ENCODE results near the gene LMF1. TPM values are rescaled to one million over a fixed set of nuclear protein-coding genes. Genes with fewer than 3 reads are reported as not detected.

The LMF1 gene
- total and polyA plus RNA-seq, 2 of the 4 experiments (the other 2 are of a cell fraction), result 7.7 to 13.1 TPM

GRCh38 chr16:840561-841454 is 130.0 kb downstream of the LMF1 start:
- Histone ChIP-seq H2AK9ac (replicated peaks; ENCODE audit: low read depth, low read length, poor library complexity) (no peak overlapping the region), H3K27me3 (ENCODE audit: control insufficient read depth, insufficient read depth, low read length) (no peaks in the 10 kb centered on the region; the same call in 1 of the 2 replicates), H3K9ac (ENCODE audit: low read depth, low read length) (no peak overlapping the region), H2AK5ac (ENCODE audit: low read depth, low read length) (no peak overlapping the region), H2AFZ (replicated peaks; ENCODE audit: low read length, poor library complexity) (no peak overlapping the region), H2BK15ac (ENCODE audit: low read depth, low read length) (no peak overlapping the region), H4K8ac (ENCODE audit: low read depth in 2 of 2, low read length in 2 of 2) (no peak overlapping the region), H3K4me2 (ENCODE audit: low read depth, low read length) (no peak overlapping the region), H2BK120ac (ENCODE audit: low read depth, low read length) (no peak overlapping the region), H3K4me1 (ENCODE audit: control insufficient read depth, insufficient read depth, low read length) (no peaks in the 10 kb centered on the region), H4K91ac (ENCODE audit: insufficient read depth, low read depth, low read length) (no peak overlapping the region), H3K4ac (ENCODE audit: low read depth, low read length) (no peak overlapping the region), H3K9me3 (ENCODE audit: control insufficient read depth, insufficient read depth, low read length) (peaks cover 17% of the 10 kb centered on the region), H3K18ac (ENCODE audit: low read depth, low read length) (no peak overlapping the region), H3K56ac (ENCODE audit: extremely low read depth, insufficient read depth, low read length) (no peak overlapping the region), H3K27ac (ENCODE audit: insufficient read depth, low read length) (no peak overlapping the region), H3K23ac (ENCODE audit: low read depth, low read length) (no peak overlapping the region), H4K20me1 (ENCODE audit: insufficient read depth, low read length) (no peaks in the 10 kb centered on the region), H2BK5ac (ENCODE audit: low read depth, low read length, poor library complexity, severe bottlenecking) (no peak overlapping the region), H3K79me1 (ENCODE audit: low read depth in 1 of 2, low read length in 2 of 2) (no peaks in the 10 kb centered on the region), H3K4me3 (ENCODE audit: insufficient read depth, low read depth, low read length) (no peak overlapping the region), H3K14ac (replicated peaks; ENCODE audit: low read depth, low read length) (no peak overlapping the region), H4K5ac (ENCODE audit: low read depth, low read length) (no peak overlapping the region), H3K36me3 (ENCODE audit: control insufficient read depth, insufficient read depth, low read length) (no peaks in the 10 kb centered on the region), H2BK20ac (ENCODE audit: low read depth, low read length) (no peak overlapping the region), H3K9me1 (ENCODE audit: insufficient read depth, low read length) (no peaks in the 10 kb centered on the region)
- no peak for TF ChIP-seq MAZ (IDR thresholded peaks at IDR 0.05; ENCODE audit: borderline replicate concordance, low read depth, low read length)
- TF ChIP-seq BHLHE40 (IDR thresholded peaks at IDR 0.05; ENCODE audit: low read depth, low read length), result no peak
- no peak for TF ChIP-seq CEBPB (IDR thresholded peaks at IDR 0.05; ENCODE audit: low read depth, low read length)
- no peak for TF ChIP-seq MXI1 (IDR thresholded peaks at IDR 0.05; ENCODE audit: borderline replicate concordance, low read depth, low read length)
- TF ChIP-seq, protein P1, sequence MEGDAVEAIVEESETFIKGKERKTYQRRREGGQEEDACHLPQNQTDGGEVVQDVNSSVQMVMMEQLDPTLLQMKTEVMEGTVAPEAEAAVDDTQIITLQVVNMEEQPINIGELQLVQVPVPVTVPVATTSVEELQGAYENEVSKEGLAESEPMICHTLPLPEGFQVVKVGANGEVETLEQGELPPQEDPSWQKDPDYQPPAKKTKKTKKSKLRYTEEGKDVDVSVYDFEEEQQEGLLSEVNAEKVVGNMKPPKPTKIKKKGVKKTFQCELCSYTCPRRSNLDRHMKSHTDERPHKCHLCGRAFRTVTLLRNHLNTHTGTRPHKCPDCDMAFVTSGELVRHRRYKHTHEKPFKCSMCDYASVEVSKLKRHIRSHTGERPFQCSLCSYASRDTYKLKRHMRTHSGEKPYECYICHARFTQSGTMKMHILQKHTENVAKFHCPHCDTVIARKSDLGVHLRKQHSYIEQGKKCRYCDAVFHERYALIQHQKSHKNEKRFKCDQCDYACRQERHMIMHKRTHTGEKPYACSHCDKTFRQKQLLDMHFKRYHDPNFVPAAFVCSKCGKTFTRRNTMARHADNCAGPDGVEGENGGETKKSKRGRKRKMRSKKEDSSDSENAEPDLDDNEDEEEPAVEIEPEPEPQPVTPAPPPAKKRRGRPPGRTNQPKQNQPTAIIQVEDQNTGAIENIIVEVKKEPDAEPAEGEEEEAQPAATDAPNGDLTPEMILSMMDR (conservative IDR thresholded peaks at IDR 0.05; ENCODE audit: low read depth, low read length), result no peak
- TF ChIP-seq POLR2A (IDR thresholded peaks at IDR 0.05; ENCODE audit: low read depth, low read length), result no peak
- no peak for TF ChIP-seq USF2 (IDR thresholded peaks at IDR 0.05; ENCODE audit: low read depth, low read length)
- no peak for DNase-seq
- WGBS, 2 experiments (ENCODE audit: extremely low coverage in 2 of 2, insufficient read length in 1 of 2), result 77% methylated on average over 7 of the region's 34 CpGs; no CpG with 5 or more reads in 1 of the 2 experiments
- dilution Hi-C loops (cut with HindIII; ENCODE audit: low sequenced_read_pairs, unreplicated experiment) (no loop called here), in situ Hi-C loops (cut with MboI; ENCODE audit: low sequenced_read_pairs) (no loop called here), intact Hi-C loops (cut with micrococcal nuclease) (no loop called here)
- CTCF ChIA-PET, result no interaction called here
- BruUV-seq (replicated peaks), result no TSS peak
- no peak for ATAC-seq (ENCODE audit: low read depth)
- POLR2A ChIA-PET (ENCODE audit: unreplicated experiment), result no interaction called here
